HG02943 (cell line): Measurements from ENCODE around the gene ZNF705A.
"Not testable (repeated sequence)": the region's sequence is repeated elsewhere in the genome, so short reads cannot be mapped to it uniquely, and the experiment has no call there.

Source experiments
- ATAC-seq: cut with Tn5 transposase; IDR thresholded peaks from one replicate; pipeline ENCODE4 v1.9.1; 2021; ENCODE audit warnings: mild to moderate bottlenecking, low read depth, moderate library complexity; ENCODE audit not compliant: unreplicated experiment

Gene ZNF705A

DNA sequence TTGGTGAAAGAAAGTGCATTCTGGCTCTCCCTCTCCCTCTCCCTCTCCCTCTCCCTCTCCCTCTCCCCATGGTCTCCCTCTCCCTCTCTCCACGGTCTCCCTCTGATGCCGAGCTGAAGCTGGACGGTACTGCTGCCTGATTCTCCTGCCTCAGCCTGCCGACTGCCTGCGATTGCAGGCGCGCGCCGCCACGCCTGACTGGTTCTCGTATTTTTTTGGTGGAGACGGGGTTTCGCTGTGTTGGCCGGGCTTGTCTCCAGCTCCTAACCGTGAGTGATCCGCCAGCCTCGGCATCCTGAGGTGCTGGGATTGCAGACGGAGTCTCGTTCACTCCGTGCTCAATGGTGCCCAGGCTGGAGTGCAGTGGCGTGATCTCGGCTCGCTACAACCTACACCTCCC, 26.5 kb downstream of the ZNF705A start:
- ATAC-seq: not testable (repeated sequence)

DNA sequence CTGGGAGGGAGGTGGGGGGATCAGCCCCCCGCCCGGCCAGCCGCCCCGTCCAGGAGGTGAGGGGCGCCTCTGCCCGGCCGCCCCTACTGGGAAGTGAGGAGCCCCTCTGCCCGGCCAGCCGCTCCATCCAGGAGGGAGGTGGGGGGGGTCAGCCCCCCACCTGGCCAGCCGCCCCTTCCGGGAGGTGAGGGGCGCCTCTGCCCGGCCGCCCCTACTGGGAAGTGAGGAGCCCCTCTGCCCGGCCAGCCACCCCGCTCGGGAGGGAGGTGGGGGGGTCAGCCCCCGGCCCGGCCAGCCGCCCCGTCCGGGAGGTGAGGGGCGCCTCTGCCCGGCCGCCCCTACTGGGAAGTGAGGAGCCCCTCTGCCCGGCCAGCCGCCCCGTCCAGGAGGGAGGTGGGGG, 27.4 kb downstream of the ZNF705A start:
- ATAC-seq: not testable (repeated sequence)

GRCh38 chr12:8188088-8188487, 31.3 kb downstream of the ZNF705A start:
- ATAC-seq: not testable (repeated sequence)

DNA sequence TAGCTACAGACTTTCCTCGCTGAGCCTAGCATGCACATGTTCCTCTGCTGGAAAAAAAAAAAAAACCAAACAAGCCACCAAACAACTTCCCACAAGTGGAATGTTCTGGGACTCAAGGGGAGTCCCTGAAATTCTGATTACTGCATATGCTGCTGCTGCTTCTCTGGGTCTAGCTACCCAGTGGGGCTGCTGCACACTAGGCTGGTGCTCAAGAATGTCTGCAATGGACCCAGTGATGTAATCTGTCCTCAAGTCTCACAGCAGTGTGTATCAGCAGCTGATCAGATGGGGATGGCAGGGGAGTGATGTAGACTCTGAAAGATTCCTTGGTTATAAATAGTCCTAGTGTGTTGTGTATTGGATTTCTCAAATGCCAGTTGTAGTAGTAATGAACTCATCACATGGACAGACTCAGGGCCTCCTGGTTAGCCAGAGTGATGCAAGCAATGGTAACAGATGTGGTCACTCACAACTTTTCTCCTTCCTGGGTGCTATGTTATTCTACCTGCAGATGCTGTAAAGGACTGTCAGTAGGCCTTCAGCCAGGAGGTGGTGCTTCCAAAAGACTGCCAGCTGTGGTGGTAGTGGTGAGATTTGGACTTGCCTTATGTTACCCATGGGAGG, 41.0 kb downstream of the ZNF705A start:
- ATAC-seq: not testable (repeated sequence)

DNA sequence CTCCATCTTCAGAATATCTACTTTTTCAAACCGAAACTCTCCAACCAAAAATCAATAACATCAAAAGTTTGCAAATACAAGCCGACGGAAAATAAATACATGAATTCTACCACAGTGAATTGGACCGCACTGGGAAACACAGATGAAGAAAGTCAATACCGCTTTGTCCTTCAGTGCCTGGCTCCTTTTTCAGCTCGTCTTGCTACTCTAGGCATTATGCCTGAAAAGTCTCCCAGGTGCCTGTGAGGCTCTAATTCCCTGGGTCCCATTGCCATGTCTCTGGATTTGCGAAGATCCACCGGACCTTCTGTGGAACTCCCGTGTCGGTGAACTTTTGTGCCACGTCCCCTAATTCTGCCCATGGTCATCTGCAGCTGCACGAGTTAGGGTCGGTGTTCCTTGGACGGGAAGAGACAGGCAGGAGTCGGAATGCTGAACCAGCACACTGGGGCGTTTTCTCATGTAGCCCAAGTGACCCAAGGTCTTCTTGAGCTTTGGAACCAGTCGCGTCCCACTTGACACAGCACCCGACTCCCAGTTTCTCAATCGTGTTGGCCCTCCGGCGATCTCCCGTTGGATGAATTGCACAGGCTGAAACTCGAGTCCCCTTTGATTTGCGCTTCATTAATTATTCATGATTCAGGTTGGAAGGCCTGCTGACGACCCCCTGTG, 62.0 kb downstream of the ZNF705A start:
- ATAC-seq: not testable (repeated sequence)

GRCh38 chr12:8221375-8221774, 64.6 kb downstream of the ZNF705A start:
- ATAC-seq: not testable (repeated sequence)

GRCh38 chr12:8221844-8222243, 65.0 kb downstream of the ZNF705A start:
- not testable (repeated sequence) for ATAC-seq

- not testable (repeated sequence) for ATAC-seq
These were observed 65.5 kb downstream of the ZNF705A start for GRCh38 chr12:8222303-8222702.

- not testable (repeated sequence) for ATAC-seq
These were observed 66.8 kb downstream of the ZNF705A start for GRCh38 chr12:8223646-8224045.

- not testable (repeated sequence) for ATAC-seq
These were observed 68.0 kb downstream of the ZNF705A start for GRCh38 chr12:8224782-8225181.

DNA sequence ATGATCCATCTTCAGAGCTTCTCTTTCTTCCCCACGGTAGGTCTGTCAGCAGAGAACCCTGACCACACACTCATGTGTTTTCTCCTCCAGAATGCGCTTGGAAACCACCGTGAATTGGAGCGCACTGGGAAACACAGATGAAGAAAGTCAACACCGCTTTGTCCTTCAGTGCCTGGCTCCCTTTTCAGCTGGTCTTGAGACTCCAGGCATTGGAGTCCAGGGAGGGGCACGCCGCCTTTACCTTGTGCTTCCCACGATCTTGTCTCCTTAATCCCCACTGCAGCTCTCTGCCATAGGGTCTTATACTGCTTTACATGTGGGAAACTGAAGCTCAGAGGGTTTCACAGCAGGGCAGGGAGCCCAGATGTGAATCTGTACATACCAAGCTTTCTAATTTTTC, 69.5 kb downstream of the ZNF705A start:
- ATAC-seq: no peak

DNA sequence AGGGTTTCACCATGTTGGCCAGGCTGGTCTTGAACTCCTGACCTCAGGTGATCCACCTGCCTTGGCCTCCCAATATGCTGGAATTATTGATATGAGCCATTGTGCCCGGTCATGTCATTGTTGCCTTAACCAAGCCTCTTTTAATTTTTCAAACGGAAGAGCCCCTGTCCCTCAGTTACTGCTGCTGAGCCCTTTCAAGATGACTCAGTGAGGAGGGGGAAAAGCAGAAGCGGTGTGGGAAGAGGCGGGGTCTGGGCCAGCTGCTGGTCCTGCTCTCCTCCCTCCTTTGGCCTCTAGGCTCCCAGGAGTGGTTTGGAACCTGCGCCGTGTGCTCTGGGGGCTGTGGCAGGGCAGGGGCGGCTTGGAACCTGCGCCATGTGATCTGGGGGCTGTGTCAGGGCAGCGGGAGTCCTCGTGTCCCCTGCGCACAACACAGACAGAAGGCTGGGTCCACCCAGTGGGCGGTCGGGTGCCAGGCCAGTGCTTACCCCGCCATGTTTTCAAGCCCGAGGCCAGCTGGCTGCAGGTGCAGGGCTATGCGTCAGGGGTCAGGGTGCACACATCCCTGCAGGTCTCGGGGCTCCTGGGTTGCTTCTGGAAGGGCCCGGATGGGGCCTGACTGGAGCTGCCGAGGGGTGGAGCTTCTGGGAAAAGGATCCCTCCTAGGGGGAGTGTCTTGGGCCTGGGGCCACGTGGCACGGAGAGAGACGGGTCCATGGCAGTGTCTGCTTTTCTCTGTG, 70.3 kb downstream of the ZNF705A start, which contains the start of gene FAM90A1:
FAM90A1 (minus strand) TSS at position 627 of the 740 bp plus-strand sequence. CDS start 2,786 bp downstream, outside the sequence.
- ATAC-seq: not testable (repeated sequence)

DNA sequence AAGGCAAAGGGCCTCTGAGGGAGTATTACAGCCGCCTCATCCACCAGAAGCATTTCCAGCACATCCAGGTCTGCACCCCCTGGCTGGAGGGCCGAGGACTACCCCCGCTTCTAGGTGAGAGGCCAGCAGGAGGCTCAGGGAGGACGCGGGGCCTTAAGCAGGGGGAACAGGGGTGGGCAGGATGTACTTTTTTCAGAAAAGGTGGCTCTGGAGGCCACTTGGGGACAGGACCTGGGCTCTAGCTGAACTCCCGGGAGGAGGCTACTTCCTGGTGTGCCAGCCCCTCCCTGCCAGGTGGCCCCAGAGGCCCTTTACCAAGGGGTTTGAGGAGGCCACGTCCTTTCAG, 70.9 kb downstream of the ZNF705A start:
- not testable (repeated sequence) for ATAC-seq

- not testable (repeated sequence) for ATAC-seq
These were observed 71.8 kb downstream of the ZNF705A start for GRCh38 chr12:8228607-8229006.

GRCh38 chr12:8229486-8229885, 72.7 kb downstream of the ZNF705A start:
- not testable (repeated sequence) for ATAC-seq
